ENCODE results near the gene RHOBTB3. TPM values are rescaled to one million over a fixed set of nuclear protein-coding genes. Genes with fewer than 3 reads are reported as not detected.
"Not testable (repeated sequence)": the region's sequence is repeated elsewhere in the genome, so short reads cannot be mapped to it uniquely, and the experiment has no call there.

Gene RHOBTB3
- total and polyA plus RNA-seq, 12 donors, result 15.0 to 124 (median 90.4) TPM

DNA sequence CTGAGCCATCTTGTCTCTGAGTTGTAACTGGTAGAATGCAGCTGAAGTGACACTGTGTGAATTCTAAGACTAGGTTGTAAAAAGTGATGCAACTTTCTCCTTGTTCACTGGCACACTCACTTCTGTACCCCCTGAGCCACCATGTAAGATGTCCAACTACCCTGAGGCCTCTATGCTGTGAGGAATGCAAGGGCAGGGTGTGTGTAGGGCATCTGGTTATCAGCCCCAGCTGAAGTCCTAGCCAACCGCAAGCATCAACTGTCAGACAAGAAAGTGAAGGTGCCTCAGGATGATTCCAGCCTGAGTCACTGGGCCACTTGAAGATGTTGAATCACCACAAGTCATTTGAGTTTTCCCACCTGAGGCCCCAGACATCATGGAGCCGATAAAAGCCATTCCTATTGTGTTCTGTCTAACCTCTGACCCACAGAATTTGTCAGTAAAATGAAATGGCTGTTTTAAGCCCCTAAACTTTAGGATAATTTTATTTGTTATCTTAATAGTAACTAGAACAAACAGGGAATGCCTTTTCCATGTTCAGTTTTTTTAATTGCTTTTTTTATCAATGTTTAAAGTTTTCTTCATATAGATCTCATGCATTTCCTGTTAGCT, 18.7 kb upstream of the RHOBTB3 start:
- H3K9me3 ChIP-seq, result peaks cover 0 to 3% (median 0%) of the 10 kb centered on the region in 11 donors
- intact Hi-C loops (cut with DNase I), result no loop called here
- no peaks in the 10 kb centered on the region for H3K27me3 ChIP-seq
- TF ChIP-seq, protein P1, sequence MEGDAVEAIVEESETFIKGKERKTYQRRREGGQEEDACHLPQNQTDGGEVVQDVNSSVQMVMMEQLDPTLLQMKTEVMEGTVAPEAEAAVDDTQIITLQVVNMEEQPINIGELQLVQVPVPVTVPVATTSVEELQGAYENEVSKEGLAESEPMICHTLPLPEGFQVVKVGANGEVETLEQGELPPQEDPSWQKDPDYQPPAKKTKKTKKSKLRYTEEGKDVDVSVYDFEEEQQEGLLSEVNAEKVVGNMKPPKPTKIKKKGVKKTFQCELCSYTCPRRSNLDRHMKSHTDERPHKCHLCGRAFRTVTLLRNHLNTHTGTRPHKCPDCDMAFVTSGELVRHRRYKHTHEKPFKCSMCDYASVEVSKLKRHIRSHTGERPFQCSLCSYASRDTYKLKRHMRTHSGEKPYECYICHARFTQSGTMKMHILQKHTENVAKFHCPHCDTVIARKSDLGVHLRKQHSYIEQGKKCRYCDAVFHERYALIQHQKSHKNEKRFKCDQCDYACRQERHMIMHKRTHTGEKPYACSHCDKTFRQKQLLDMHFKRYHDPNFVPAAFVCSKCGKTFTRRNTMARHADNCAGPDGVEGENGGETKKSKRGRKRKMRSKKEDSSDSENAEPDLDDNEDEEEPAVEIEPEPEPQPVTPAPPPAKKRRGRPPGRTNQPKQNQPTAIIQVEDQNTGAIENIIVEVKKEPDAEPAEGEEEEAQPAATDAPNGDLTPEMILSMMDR (IDR thresholded peaks at IDR 0.05), result no peak
- H3K36me3 ChIP-seq, result no peaks in the 10 kb centered on the region
- no peak overlapping the region for H3K4me3 ChIP-seq
- no peak for DNase-seq
- peak in 4 of 8 donors; percentile 61 to 79 (median 68) for ATAC-seq
- no peak overlapping the region for H3K27ac ChIP-seq
- H3K4me1 ChIP-seq, result peaks cover 0 to 28% (median 11%) of the 10 kb centered on the region in 9 donors
- 46 to 55% methylated on average over 2 of the region's 2 CpGs for WGBS, 2 donors

DNA sequence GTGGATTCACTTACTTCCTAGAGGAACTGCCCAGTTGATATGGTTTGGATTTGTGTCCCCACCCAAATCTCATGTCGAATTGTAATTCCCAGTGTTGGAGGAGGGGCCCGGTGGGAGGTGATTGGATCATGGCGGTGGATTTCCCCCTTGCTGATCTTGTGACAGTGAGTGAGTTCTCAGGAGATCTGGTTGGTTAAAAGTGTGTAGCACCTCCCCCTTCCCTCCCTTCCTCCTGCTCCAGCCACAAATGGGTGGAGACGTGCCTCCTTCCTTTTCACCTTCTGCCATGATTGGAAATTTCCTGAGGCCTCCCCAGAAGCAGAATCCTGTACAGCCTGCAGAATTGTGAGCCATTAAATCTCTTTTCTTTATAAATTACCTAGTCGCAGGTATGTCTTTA, 17.9 kb upstream of the RHOBTB3 start:
- intact Hi-C loops (cut with DNase I); H3K27ac ChIP-seq; DNase-seq; H3K4me3 ChIP-seq; H3K36me3 ChIP-seq; H3K9me3 ChIP-seq; ATAC-seq; H3K27me3 ChIP-seq: not testable (repeated sequence)
- H3K4me1 ChIP-seq, result peaks cover 0 to 28% (median 11%) of the 10 kb centered on the region in 9 donors
- 87 to 91% methylated on average over 4 to 5 of the region's 5 CpGs for WGBS, 2 donors

DNA sequence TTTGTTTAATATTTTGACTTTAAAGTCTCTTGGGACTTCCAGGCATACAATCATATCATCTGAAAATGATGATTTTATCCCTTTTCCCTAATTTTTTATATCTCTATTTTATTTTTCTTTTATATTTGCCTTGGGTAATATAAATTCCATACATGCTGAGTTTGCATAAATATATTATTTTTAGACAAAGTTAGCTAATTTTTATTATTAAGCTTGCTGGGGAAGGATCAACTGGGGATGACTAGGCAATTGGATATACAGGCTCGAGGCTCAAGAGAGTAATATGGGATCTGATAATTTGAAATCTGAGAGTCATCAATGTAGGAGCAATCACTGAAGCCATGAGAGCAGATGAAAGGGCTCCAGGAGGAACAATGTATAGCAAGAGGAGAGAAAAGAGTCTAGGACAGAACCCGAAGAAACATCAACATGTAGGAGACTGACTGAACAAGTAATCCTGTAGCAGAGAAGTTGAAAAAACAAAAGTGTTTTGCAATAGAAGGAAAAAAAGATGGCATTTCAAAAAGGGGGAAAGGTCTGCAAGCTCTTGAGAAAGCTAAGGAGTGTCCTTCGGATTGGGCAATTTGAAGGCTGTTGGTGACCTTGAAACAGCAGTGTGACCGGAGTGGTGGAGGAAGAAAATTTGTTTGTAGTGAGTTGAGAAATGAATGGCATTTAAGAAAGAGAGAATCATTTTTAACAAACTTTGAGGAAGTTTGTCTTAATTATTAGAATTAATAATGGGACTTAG, 17.0 kb upstream of the RHOBTB3 start:
- Histone ChIP-seq H3K27me3 (no peaks in the 10 kb centered on the region), H3K9me3 (peaks cover 0 to 3% (median 0%) of the 10 kb centered on the region in 11 donors), H3K27ac (no peak overlapping the region), H3K4me1 (peaks cover 0 to 34% (median 11%) of the 10 kb centered on the region in 9 donors), H3K4me3 (no peak overlapping the region), H3K36me3 (no peaks in the 10 kb centered on the region)
- no peak for DNase-seq
- intact Hi-C loops (cut with DNase I), result no loop called here
- 90 to 92% methylated on average over 4 of the region's 4 CpGs for WGBS, 2 donors
- TF ChIP-seq, protein P1 (IDR thresholded peaks at IDR 0.05), result no peak
- ATAC-seq, result no peak

DNA sequence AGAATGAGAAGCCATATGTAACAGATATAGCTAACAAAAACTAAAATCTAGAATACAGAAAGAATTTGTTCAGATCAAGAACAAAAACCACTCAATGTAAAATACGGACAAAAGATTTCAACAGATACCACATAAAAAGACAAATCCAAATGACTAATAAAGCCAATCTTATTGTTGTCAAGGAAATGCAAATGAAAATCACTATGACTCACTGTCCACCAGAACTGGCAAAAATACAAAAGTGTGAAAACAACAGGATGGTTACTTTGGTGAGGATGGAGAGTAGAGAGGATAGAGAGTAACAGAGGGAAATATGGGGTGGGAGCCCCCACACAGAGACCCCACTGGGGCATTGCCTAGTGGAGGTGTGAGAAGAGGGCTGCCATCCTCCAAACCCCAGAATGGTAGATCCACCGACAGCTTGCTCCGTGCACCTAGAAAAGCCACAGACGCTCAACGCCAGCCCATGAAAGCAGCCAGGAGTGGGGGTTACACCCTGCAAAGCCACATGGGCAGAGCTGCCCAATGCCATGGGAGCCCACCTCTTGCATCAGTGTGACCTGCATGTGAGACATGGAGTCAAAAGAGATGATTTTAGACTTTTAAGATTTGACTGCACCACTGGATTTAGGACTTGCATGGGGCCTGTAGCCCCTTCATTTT, 15.2 kb upstream of the RHOBTB3 start:
- H3K36me3 ChIP-seq, result no peaks in the 10 kb centered on the region
- intact Hi-C loops (cut with DNase I), result loop anchor here in 1 of 10 donors (5.0 kb wide), 1 partner anchor 49 kb away; no protein-coding TSS in a partner anchor
- DNase-seq (no peak), ATAC-seq (no peak)
- H3K27me3 ChIP-seq, result no peaks in the 10 kb centered on the region
- H3K4me3 ChIP-seq, result no peak overlapping the region
- H3K9me3 ChIP-seq, result peaks cover 0 to 3% (median 0%) of the 10 kb centered on the region in 11 donors
- no peak overlapping the region for H3K27ac ChIP-seq
- TF ChIP-seq, protein P1 (IDR thresholded peaks at IDR 0.05), result no peak
- WGBS, 2 donors, result 95 to 96% methylated on average over 5 of the region's 5 CpGs
- peaks cover 0 to 34% (median 9%) of the 10 kb centered on the region in 9 donors for H3K4me1 ChIP-seq
